ENCODE measurements around the gene PTPRS.

PTPRS gene

DNA sequence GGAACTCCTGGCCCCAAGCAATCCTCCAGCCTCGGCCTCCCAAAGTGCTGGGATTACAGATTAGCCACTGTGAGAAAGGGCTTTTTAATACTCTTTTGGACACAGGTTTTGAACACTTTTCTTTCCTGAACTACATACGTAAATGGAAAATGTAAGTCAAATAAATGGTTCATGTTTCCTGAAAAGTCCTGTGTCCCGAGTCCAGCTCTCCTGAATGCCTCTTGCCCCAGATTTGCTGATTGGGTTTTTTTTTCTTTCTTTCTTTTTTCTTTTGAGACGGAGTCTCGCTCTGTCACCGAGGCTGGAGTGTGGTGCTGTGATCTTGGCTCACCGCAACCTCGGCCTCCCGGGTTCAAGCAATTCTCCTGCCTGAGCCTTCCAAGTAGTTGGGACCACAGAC is 24.5 kb downstream of the PTPRS start:
- Histone ChIP-seq H3K4me1 (ENCODE audit: insufficient read depth, low read length) (no peaks in the 10 kb centered on the region), H3K9me3 (ENCODE audit: low read length) (no peaks in the 10 kb centered on the region), H3K4me3 (ENCODE audit: low read depth in 1 of 2, low read length in 2 of 2) (no peak overlapping the region), H3K9ac (ENCODE audit: low read length) (no peak overlapping the region), H3K27ac (ENCODE audit: low read depth, low read length) (no peak overlapping the region), H3K27me3 (ENCODE audit: control insufficient read depth in 1 of 2, insufficient read depth in 2 of 2, low read length in 2 of 2) (no peaks in the 10 kb centered on the region), H3K36me3 (ENCODE audit: insufficient read depth, low read length) (no peaks in the 10 kb centered on the region)

GRCh38 chr19:5314907-5315298 is 25.7 kb downstream of the PTPRS start:
- H3K27me3 ChIP-seq (ENCODE audit: control insufficient read depth in 1 of 2, insufficient read depth in 2 of 2, low read length in 2 of 2): no peaks in the 10 kb centered on the region
- H3K4me1 ChIP-seq (ENCODE audit: insufficient read depth, low read length): no peaks in the 10 kb centered on the region
- no peaks in the 10 kb centered on the region for H3K36me3 ChIP-seq (ENCODE audit: insufficient read depth, low read length)
- no peak overlapping the region for H3K9ac ChIP-seq (ENCODE audit: low read length)
- H3K9me3 ChIP-seq (ENCODE audit: low read length): no peaks in the 10 kb centered on the region
- no peak overlapping the region for H3K27ac ChIP-seq (ENCODE audit: low read depth, low read length)
- no peak overlapping the region for H3K4me3 ChIP-seq (ENCODE audit: low read depth in 1 of 2, low read length in 2 of 2)

- no peak overlapping the region for H3K9ac ChIP-seq (ENCODE audit: low read length)
- H3K27ac ChIP-seq (ENCODE audit: low read depth, low read length): no peak overlapping the region
- H3K4me1 ChIP-seq (ENCODE audit: insufficient read depth, low read length): peaks cover 3% of the 10 kb centered on the region
- H3K27me3 ChIP-seq (ENCODE audit: control insufficient read depth in 1 of 2, insufficient read depth in 2 of 2, low read length in 2 of 2): no peaks in the 10 kb centered on the region
- H3K4me3 ChIP-seq (ENCODE audit: low read depth in 1 of 2, low read length in 2 of 2): no peak overlapping the region
- no peaks in the 10 kb centered on the region for H3K9me3 ChIP-seq (ENCODE audit: low read length)
- no peaks in the 10 kb centered on the region for H3K36me3 ChIP-seq (ENCODE audit: insufficient read depth, low read length)
Measured at GRCh38 chr19:5314012-5314906, 26.4 kb downstream of the PTPRS start.

DNA sequence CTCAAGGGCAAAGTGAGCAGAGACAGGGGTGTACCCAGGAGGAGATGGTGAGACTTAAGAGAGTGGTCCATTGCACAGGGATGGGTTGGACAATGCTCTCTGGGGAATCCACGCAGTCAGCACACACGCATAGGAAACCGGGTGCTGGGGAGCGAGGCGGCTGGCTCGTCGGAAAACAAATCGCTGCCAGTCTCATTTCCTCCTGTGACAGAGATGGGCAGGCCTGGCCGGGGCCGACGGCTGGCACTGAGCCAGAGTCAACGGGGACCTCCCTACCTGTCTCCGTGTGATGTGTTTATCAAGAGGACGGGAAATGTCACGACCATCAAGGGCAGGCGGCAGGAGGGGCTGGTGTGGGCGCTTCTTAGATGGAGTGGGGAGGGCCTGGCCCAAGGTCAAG is 27.3 kb downstream of the PTPRS start:
- H3K4me3 ChIP-seq (ENCODE audit: low read depth in 1 of 2, low read length in 2 of 2): no peak overlapping the region
- no peak overlapping the region for H3K9ac ChIP-seq (ENCODE audit: low read length)

GRCh38 chr19:5312058-5312457 is 28.6 kb downstream of the PTPRS start:
- Histone ChIP-seq H3K4me1 (ENCODE audit: insufficient read depth, low read length) (peaks cover 5% of the 10 kb centered on the region), H3K4me3 (ENCODE audit: low read depth in 1 of 2, low read length in 2 of 2) (no peak overlapping the region), H3K27ac (ENCODE audit: low read depth, low read length) (no peak overlapping the region), H3K27me3 (ENCODE audit: control insufficient read depth in 1 of 2, insufficient read depth in 2 of 2, low read length in 2 of 2) (no peaks in the 10 kb centered on the region), H3K9ac (ENCODE audit: low read length) (no peak overlapping the region), H3K9me3 (ENCODE audit: low read length) (no peaks in the 10 kb centered on the region), H3K36me3 (ENCODE audit: insufficient read depth, low read length) (no peaks in the 10 kb centered on the region)

More for the DNA sequence above, 27.3 kb downstream of the PTPRS start:
- H3K27me3 ChIP-seq (ENCODE audit: control insufficient read depth in 1 of 2, insufficient read depth in 2 of 2, low read length in 2 of 2): no peaks in the 10 kb centered on the region
- no peaks in the 10 kb centered on the region for H3K36me3 ChIP-seq (ENCODE audit: insufficient read depth, low read length)
- H3K4me1 ChIP-seq (ENCODE audit: insufficient read depth, low read length): peaks cover 5% of the 10 kb centered on the region
- H3K27ac ChIP-seq (ENCODE audit: low read depth, low read length): no peak overlapping the region
- no peaks in the 10 kb centered on the region for H3K9me3 ChIP-seq (ENCODE audit: low read length)

- Histone ChIP-seq H3K4me1 (ENCODE audit: insufficient read depth, low read length) (peaks cover 5% of the 10 kb centered on the region), H3K9ac (ENCODE audit: low read length) (no peak overlapping the region), H3K27me3 (ENCODE audit: control insufficient read depth in 1 of 2, insufficient read depth in 2 of 2, low read length in 2 of 2) (no peaks in the 10 kb centered on the region), H3K4me3 (ENCODE audit: low read depth in 1 of 2, low read length in 2 of 2) (no peak overlapping the region), H3K9me3 (ENCODE audit: low read length) (no peaks in the 10 kb centered on the region), H3K27ac (ENCODE audit: low read depth, low read length) (peak overlapping the region; percentile 84), H3K36me3 (ENCODE audit: insufficient read depth, low read length) (no peaks in the 10 kb centered on the region)
Measured at GRCh38 chr19:5309438-5310204, 31.0 kb downstream of the PTPRS start.

GRCh38 chr19:5308451-5309437 is 31.9 kb downstream of the PTPRS start:
- peak overlapping the region; percentile 84 for H3K27ac ChIP-seq (ENCODE audit: low read depth, low read length)
- peak overlapping the region; percentile 57 for H3K9ac ChIP-seq (ENCODE audit: low read length)
- H3K4me3 ChIP-seq (ENCODE audit: low read depth in 1 of 2, low read length in 2 of 2): peak overlapping the region; percentile 18 to 41
- H3K9me3 ChIP-seq (ENCODE audit: low read length): no peaks in the 10 kb centered on the region
- no peaks in the 10 kb centered on the region for H3K27me3 ChIP-seq (ENCODE audit: control insufficient read depth in 1 of 2, insufficient read depth in 2 of 2, low read length in 2 of 2)
- no peaks in the 10 kb centered on the region for H3K36me3 ChIP-seq (ENCODE audit: insufficient read depth, low read length)
- peaks cover 5% of the 10 kb centered on the region for H3K4me1 ChIP-seq (ENCODE audit: insufficient read depth, low read length)

DNA sequence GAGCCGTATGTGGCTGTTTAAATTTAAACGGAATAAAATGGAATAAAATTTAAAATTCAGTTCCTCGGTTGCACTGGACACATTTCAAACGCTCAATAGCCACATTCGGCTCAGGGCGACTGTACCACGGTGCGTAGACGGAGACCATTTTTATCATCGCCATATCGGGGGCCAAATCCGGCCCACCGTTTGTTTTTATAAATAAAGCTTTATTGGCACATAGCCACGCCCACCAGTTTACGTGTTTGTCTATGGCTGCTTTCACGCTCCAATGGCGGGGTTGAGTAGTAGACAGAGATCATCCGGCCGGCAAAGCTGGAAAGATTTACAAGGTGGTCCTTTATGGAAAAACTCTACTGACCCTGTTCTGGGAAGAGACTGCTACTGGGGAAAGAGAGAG is 33.0 kb downstream of the PTPRS start:
- Histone ChIP-seq H3K27ac (ENCODE audit: low read depth, low read length) (peak overlapping the region; percentile 84), H3K4me1 (ENCODE audit: insufficient read depth, low read length) (peaks cover 5% of the 10 kb centered on the region), H3K9ac (ENCODE audit: low read length) (no peak overlapping the region), H3K27me3 (ENCODE audit: control insufficient read depth in 1 of 2, insufficient read depth in 2 of 2, low read length in 2 of 2) (no peaks in the 10 kb centered on the region), H3K36me3 (ENCODE audit: insufficient read depth, low read length) (no peaks in the 10 kb centered on the region), H3K4me3 (ENCODE audit: low read depth in 1 of 2, low read length in 2 of 2) (no peak overlapping the region), H3K9me3 (ENCODE audit: low read length) (no peaks in the 10 kb centered on the region)

- Histone ChIP-seq H3K4me1 (ENCODE audit: insufficient read depth, low read length) (peaks cover 5% of the 10 kb centered on the region), H3K27ac (ENCODE audit: low read depth, low read length) (no peak overlapping the region), H3K27me3 (ENCODE audit: control insufficient read depth in 1 of 2, insufficient read depth in 2 of 2, low read length in 2 of 2) (no peaks in the 10 kb centered on the region), H3K36me3 (ENCODE audit: insufficient read depth, low read length) (no peaks in the 10 kb centered on the region), H3K4me3 (ENCODE audit: low read depth in 1 of 2, low read length in 2 of 2) (no peak overlapping the region), H3K9me3 (ENCODE audit: low read length) (no peaks in the 10 kb centered on the region), H3K9ac (ENCODE audit: low read length) (no peak overlapping the region)
Measured at GRCh38 chr19:5305163-5305562, 35.4 kb downstream of the PTPRS start.

- Histone ChIP-seq H3K36me3 (ENCODE audit: insufficient read depth, low read length) (no peaks in the 10 kb centered on the region), H3K27me3 (ENCODE audit: control insufficient read depth in 1 of 2, insufficient read depth in 2 of 2, low read length in 2 of 2) (no peaks in the 10 kb centered on the region), H3K9ac (ENCODE audit: low read length) (no peak overlapping the region), H3K4me1 (ENCODE audit: insufficient read depth, low read length) (peaks cover 5% of the 10 kb centered on the region), H3K27ac (ENCODE audit: low read depth, low read length) (no peak overlapping the region), H3K9me3 (ENCODE audit: low read length) (no peaks in the 10 kb centered on the region), H3K4me3 (ENCODE audit: low read depth in 1 of 2, low read length in 2 of 2) (no peak overlapping the region)
Measured at GRCh38 chr19:5304486-5304885, 36.1 kb downstream of the PTPRS start.

GRCh38 chr19:5303208-5303607 is 37.4 kb downstream of the PTPRS start:
- Histone ChIP-seq H3K27me3 (ENCODE audit: control insufficient read depth in 1 of 2, insufficient read depth in 2 of 2, low read length in 2 of 2) (no peaks in the 10 kb centered on the region), H3K27ac (ENCODE audit: low read depth, low read length) (no peak overlapping the region), H3K36me3 (ENCODE audit: insufficient read depth, low read length) (no peaks in the 10 kb centered on the region), H3K4me1 (ENCODE audit: insufficient read depth, low read length) (no peaks in the 10 kb centered on the region), H3K9ac (ENCODE audit: low read length) (no peak overlapping the region), H3K9me3 (ENCODE audit: low read length) (no peaks in the 10 kb centered on the region), H3K4me3 (ENCODE audit: low read depth in 1 of 2, low read length in 2 of 2) (no peak overlapping the region)
